Activated B cell treated with CpG ODN at 0.5 μM for 24 hours (primary cell): ENCODE results near the gene XYLT1. TPM values are rescaled to one million over a fixed set of nuclear protein-coding genes. Genes with fewer than 3 reads are reported as not detected.

Experiments used
- ATAC-seq: fragments of 200-7000 bp; cut with Tn5 transposase; one replicate; pipeline ENCODE4 v1.10.0; 2021; ENCODE audit warnings: low read depth, mild to moderate bottlenecking, moderate library complexity
- CTCF ChIA-PET: fragments of 350-600 bp; sonication (Branson Sonifier 250); formaldehyde crosslinking; loops from one replicate; lab custom pipeline; 2021; ENCODE audit warnings: antibody characterized with exemption; lab: Charles Lee
- POLR2A ChIA-PET: fragments of 350-600 bp; sonication (Branson Sonifier 250); formaldehyde crosslinking; loops from one replicate; lab custom pipeline; 2021; ENCODE audit warnings: antibody characterized with exemption; lab: Charles Lee
- DNase-seq: peaks from one replicate; pipeline ENCODE4 v3.0.0; 2022
- H3K27ac Mint-ChIP-seq: one replicate; pipeline ENCODE4 v1.8.0; 2020; ENCODE audit warnings: mixed read lengths
- H3K27me3 Mint-ChIP-seq: one replicate; pipeline ENCODE4 v1.8.0; 2021; ENCODE audit warnings: mixed read lengths
- H3K36me3 Mint-ChIP-seq: one replicate; pipeline ENCODE4 v1.8.0; 2021; ENCODE audit warnings: low read depth, mixed read lengths
- H3K4me1 Mint-ChIP-seq: one replicate; pipeline ENCODE4 v1.8.0; 2021; ENCODE audit warnings: mixed read lengths
- H3K4me3 Mint-ChIP-seq: one replicate; pipeline ENCODE4 v1.8.0; 2020; ENCODE audit warnings: mild to moderate bottlenecking, mixed read lengths
- H3K9me3 Mint-ChIP-seq: one replicate; pipeline ENCODE4 v1.8.0; 2020; ENCODE audit warnings: mixed read lengths
- CTCF ChIP-seq: fragments of 200-600 bp; IDR thresholded peaks from one replicate; pipeline ENCODE4 v1.8.0; 2022; ENCODE audit warnings: antibody characterized with exemption, mild to moderate bottlenecking
- intact Hi-C: fragments of 100-400 bp; cut with micrococcal nuclease; formaldehyde crosslinking; loops from one replicate; pipeline ENCODE4 v1.15.1; 2024
- total RNA-seq: library from RNA; stranded (reverse); gene quantifications from 2 replicates; pipeline ENCODE4 v1.2.3, GENCODE V29; 2022

XYLT1 gene
- total RNA-seq, 1 donor from 2014 or later = 17.0 TPM

GRCh38 chr16:17101646-17102045 is 369.1 kb downstream of the XYLT1 start:
- Mint-ChIP-seq H3K36me3 (peaks cover 3% of the 10 kb centered on the region), H3K4me3 (no peak overlapping the region), H3K4me1 (peaks cover 5% of the 10 kb centered on the region), H3K9me3 (peaks cover 4% of the 10 kb centered on the region), H3K27me3 (no peaks in the 10 kb centered on the region), H3K27ac (peak overlapping the region; percentile 21)
- ATAC-seq (peak; percentile 7), DNase-seq (no peak)
- ChIA-PET POLR2A (no interaction called here), CTCF (no interaction called here)
- no peak for TF ChIP-seq CTCF
- intact Hi-C loops = no loop called here

- ATAC-seq = no peak
- ChIA-PET POLR2A (interaction anchor here (0.6 kb wide), 2 partner anchors 31 to 74 kb away, joined by 3 to 6 read pairs; no protein-coding TSS in a partner anchor), CTCF (no interaction called here)
- Mint-ChIP-seq H3K4me1 (no peaks in the 10 kb centered on the region), H3K4me3 (no peak overlapping the region), H3K27ac (no peak overlapping the region), H3K36me3 (no peaks in the 10 kb centered on the region), H3K27me3 (no peaks in the 10 kb centered on the region), H3K9me3 (peaks cover 4% of the 10 kb centered on the region)
- intact Hi-C loops = no loop called here
- TF ChIP-seq CTCF = no peak
- no peak for DNase-seq
These were observed 372.1 kb downstream of the XYLT1 start for GRCh38 chr16:17098685-17099084.

GRCh38 chr16:17084130-17084529 is 386.6 kb downstream of the XYLT1 start:
- Mint-ChIP-seq H3K4me3 (no peak overlapping the region), H3K27me3 (no peaks in the 10 kb centered on the region), H3K9me3 (peaks cover 2% of the 10 kb centered on the region), H3K36me3 (peaks cover 5% of the 10 kb centered on the region), H3K4me1 (no peaks in the 10 kb centered on the region), H3K27ac (no peak overlapping the region)
- POLR2A ChIA-PET = no interaction called here
- DNase-seq (no peak), ATAC-seq (no peak)
- intact Hi-C loops = no loop called here
- CTCF ChIA-PET = no interaction called here
- TF ChIP-seq CTCF = no peak

GRCh38 chr16:17083628-17084027 is 387.1 kb downstream of the XYLT1 start:
- ATAC-seq (no peak), DNase-seq (no peak)
- Mint-ChIP-seq H3K4me3 (no peak overlapping the region), H3K9me3 (peaks cover 2% of the 10 kb centered on the region), H3K27ac (no peak overlapping the region), H3K27me3 (no peaks in the 10 kb centered on the region), H3K36me3 (peaks cover 5% of the 10 kb centered on the region), H3K4me1 (peaks cover 4% of the 10 kb centered on the region)
- no peak for TF ChIP-seq CTCF
- intact Hi-C loops = no loop called here
- POLR2A ChIA-PET = no interaction called here
- CTCF ChIA-PET = no interaction called here

GRCh38 chr16:17082095-17082882 is 388.5 kb downstream of the XYLT1 start:
- no peak for DNase-seq

More at GRCh38 chr16:17082095-17082882, 388.5 kb downstream of the XYLT1 start:
- no peak for ATAC-seq
- peaks cover 5% of the 10 kb centered on the region for H3K4me1 Mint-ChIP-seq
- H3K9me3 Mint-ChIP-seq = peaks cover 2% of the 10 kb centered on the region
- no peak overlapping the region for H3K27ac Mint-ChIP-seq
- no peak for TF ChIP-seq CTCF
- H3K27me3 Mint-ChIP-seq = no peaks in the 10 kb centered on the region
- intact Hi-C loops = no loop called here
- peaks cover 5% of the 10 kb centered on the region for H3K36me3 Mint-ChIP-seq
- no peak overlapping the region for H3K4me3 Mint-ChIP-seq
- POLR2A ChIA-PET = no interaction called here
- CTCF ChIA-PET = no interaction called here
